GM13977 (cell line): Measurements from ENCODE around the gene RARG.

Source experiments
- DNase-seq: peaks from one replicate; pipeline ENCODE4 v3.0.0; 2012; ENCODE audit warnings: low spot score
- in situ Hi-C: fragments of 300-500 bp; cut with MboI; formaldehyde crosslinking; loops from one replicate; pipeline ENCODE4 v1.12.0; 2022; ENCODE audit warnings: low sequenced_read_pairs, low pct_unique_long_range_greater_than_20kb, mixed read lengths, inconsistent platforms; ENCODE audit not compliant: unreplicated experiment
- TF ChIP-seq, protein P1 (sequence below): IDR thresholded peaks from 2 replicates; pipeline ENCODE4 v1.5.1; 2012; ENCODE audit warnings: mild to moderate bottlenecking, control low read depth; ENCODE audit not compliant: insufficient read depth; ENCODE audit errors: extremely low read depth, missing control alignments

The RARG gene

DNA sequence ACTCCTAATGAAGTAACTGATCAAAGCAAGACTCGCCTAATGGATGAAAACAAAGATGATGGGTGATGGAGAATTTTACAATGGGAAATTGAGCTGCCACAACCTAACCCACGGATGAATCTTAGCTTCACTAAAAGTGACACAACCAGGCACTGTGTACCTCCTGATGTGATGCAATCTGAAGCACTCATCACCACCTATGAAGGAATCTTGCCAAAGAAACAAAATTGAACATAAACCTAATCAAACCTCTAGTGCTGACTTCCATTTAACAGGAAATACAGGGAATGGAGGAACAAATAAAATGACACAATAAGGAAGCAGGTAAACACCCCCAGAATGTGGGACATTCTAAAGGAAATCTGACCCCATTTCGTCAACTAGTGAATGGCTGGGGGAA is 13.3 kb upstream of the RARG start:
- TF ChIP-seq, protein P1, sequence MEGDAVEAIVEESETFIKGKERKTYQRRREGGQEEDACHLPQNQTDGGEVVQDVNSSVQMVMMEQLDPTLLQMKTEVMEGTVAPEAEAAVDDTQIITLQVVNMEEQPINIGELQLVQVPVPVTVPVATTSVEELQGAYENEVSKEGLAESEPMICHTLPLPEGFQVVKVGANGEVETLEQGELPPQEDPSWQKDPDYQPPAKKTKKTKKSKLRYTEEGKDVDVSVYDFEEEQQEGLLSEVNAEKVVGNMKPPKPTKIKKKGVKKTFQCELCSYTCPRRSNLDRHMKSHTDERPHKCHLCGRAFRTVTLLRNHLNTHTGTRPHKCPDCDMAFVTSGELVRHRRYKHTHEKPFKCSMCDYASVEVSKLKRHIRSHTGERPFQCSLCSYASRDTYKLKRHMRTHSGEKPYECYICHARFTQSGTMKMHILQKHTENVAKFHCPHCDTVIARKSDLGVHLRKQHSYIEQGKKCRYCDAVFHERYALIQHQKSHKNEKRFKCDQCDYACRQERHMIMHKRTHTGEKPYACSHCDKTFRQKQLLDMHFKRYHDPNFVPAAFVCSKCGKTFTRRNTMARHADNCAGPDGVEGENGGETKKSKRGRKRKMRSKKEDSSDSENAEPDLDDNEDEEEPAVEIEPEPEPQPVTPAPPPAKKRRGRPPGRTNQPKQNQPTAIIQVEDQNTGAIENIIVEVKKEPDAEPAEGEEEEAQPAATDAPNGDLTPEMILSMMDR: no peak
- no peak for DNase-seq
- in situ Hi-C loops: no loop called here

DNA sequence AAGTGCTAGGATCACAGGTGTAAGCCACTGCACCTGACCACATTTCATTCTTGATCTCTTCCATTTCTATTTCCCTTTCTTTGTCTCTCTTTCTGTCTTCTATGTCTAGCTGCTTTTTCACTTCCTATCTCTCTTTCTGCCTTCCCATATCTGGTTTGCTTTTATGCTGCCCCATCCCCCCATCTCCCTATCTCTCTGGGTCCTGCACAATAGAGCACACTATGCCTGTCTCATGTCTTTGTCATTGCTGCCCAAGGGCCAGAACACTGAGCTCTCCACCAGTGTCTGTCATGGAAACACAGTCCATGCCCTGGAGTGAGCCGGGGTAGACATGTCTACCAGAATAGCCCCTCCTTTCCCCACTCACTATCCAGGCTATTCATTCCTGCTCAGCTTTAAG is 12.3 kb upstream of the RARG start:
- in situ Hi-C loops: no loop called here
- TF ChIP-seq, protein P1: no peak

GRCh38 chr12:53241623-53242412 is 9.8 kb upstream of the RARG start:
- TF ChIP-seq, protein P1: no peak
- DNase-seq: no peak
- in situ Hi-C loops: no loop called here

More for the DNA sequence above, 12.3 kb upstream of the RARG start:
- DNase-seq: no peak

GRCh38 chr12:53239643-53240258 is 7.7 kb upstream of the RARG start:
- in situ Hi-C loops: no loop called here
- no peak for DNase-seq
- TF ChIP-seq, protein P1: no peak

DNA sequence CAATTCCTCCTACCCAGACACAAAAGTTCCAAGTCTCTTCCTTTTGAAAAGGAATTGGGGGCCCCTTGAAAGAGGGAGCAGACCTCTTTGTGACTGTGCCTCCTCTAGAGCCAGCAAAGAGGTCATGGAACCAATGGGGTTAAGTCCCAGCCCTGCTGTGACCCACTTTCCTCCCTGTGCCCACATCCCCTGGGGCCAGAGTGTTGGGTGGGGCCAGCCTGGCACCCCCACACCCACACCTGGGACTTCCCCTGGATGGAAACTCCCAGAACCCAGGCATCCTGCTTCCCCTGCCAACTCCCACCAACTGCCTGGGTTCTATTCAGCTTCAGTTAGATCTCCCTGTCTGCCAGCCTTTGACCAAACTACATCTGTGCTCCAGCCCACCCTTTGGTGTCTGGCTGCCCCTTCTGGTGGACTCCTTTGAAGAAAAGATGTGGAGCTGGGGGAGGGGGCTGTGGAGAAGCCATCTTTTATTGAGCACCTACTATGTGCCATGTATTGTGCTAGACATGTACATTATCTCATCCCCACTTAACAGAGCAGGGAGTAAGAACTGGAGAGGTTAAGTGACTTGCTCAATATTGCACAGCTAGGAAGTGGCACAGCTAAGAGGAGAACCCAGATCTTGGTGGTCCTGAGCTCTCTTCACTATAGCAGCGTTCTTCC is 4.6 kb upstream of the RARG start:
- TF ChIP-seq, protein P1: no peak
- in situ Hi-C loops: no loop called here
- DNase-seq: no peak

- no peak for DNase-seq
- in situ Hi-C loops: no loop called here
- TF ChIP-seq, protein P1: no peak
Measured at GRCh38 chr12:53235742-53236442, 3.9 kb upstream of the RARG start.
